ENCODE measurements around the gene OPCML.

Gene OPCML

DNA sequence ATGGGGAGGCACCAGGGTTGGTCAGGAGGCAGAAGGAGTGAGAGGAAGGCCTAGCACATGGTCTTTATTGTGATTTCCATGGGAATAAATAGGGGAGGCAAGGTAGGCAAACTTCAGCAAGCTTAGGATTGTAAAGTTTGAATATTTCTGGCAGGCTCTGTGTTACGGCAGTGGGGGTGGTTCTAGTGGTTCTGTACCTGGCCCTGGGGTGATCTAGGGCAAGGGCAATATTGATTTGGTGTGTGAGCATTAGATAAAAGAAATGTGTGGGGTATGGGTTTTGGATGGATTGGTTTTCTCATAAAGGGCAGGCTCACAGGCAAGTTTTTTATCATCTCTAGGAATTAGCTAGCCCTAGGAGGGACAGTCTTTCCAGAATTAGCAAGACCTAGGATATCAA, 584.0 kb downstream of the OPCML start:
- DNase-seq (ENCODE audit: low read depth in 2 of 2, low spot score in 1 of 2), result no peak

DNA sequence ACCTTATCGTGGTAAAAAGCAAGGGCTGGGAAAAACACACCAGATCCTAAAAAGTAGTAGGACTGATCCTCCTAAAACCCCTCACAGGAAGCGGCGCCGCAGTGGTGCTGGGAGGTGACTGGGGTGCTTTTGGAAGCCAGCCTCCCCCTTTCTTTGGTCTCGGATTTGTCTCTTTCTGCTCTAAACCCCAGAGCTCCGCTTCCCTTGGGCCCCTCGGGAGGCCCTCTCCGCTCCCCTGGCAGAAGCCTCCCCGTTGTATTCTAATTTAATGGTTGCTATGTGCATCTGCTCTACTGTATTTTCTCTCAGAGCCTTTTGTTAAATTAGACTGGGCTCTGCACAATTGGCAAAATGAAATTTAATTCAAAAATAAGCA, 587.7 kb downstream of the OPCML start:
- no peak for DNase-seq (ENCODE audit: low read depth in 2 of 2, low spot score in 1 of 2)

DNA sequence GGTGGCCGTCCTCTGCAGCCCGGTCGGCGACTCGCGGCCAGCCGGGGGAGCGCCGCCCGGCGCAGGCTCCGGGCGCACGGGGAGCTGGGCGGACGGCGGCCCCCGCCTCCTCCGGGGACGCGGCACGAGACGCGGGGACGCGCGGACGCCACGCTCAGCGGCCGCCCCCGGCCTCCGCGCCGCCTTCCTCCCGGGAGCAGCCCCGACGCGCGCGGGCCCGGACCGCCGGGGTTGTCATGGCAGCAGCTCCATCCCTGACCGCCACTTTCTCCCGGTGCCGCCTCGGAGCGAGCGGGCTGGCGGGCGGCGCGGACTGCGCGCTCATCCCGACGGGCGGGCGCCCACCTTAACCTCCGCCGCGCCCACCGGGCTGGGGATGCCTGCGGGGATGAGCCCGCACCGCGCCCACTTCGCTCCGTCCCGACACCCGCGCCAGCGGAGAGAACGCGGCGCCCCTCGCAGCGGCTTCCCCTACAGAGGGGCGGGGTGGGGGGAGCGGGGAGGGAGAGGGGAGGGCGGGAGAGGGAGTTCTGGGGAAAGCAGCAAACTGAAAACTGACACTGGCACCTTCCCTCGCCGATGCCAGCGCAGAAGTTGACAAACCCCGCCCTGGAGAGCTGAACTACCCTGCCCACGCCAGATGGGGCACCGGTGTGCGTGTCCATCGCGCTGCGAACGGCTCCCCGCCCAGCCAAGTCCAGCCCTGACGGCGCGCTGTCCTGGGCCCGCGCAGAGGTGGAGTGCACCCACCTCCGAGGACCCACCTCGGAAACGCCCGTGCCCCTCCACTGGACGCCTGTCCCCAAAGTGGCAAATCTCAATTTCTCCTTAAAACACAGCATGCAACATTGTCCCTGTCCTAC, 588.4 kb downstream of the OPCML start:
- no peak for DNase-seq (ENCODE audit: low read depth in 2 of 2, low spot score in 1 of 2)

DNA sequence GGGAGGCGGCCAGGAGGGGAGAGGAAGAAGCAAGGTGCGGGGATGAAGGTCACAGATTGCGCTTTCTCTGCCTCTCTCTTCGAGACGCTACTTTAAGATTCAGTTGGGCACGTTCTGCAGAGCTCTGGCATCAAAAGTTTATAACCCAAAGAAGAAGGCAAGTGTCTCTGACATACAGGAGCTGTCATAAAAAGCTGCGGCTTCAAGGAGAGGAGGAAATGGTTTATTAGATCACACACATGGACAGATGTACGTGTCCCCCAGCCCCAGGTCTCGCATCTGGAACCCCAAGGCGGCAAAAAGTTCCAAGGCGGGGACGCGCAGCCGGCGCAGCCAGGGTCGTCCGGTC, 589.0 kb downstream of the OPCML start:
- DNase-seq (ENCODE audit: low read depth in 2 of 2, low spot score in 1 of 2), result no peak

DNA sequence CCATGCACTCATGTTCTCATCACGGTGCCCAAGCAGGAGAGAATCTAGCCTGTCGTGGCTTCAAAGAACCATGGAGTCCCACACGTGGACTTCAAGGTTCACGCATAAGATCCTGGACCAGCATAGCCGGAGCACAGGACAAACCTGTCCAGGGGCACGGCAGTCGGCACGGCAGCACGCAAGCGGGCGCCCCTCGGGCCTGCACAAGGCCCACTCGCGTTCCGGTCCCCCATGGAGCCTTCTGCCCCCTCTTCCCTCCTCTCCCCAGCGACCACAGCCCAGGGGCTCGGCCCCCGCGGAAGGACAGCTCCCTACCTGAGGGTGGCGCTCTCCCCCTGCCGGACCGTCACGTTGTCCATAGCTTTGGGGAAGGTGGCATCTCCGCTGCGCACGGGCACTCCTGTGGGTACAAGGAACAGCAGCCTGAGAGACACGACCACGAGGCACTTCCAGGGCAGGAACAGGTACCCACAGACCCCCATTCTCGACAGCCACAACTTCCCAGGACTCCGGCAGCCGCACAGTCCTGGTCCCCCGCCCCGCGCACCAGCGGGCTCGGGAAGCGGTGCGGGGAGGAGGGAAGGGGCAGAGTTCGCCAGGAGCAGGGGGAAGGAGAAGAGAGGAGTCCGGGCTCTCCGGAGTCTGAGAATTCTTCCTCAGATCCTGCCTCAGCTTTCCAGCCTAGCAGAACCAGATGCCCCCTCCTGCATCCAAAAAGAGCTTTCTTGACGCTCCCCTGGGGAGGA, 589.5 kb downstream of the OPCML start:
- DNase-seq (ENCODE audit: low read depth in 2 of 2, low spot score in 1 of 2), result no peak

DNA sequence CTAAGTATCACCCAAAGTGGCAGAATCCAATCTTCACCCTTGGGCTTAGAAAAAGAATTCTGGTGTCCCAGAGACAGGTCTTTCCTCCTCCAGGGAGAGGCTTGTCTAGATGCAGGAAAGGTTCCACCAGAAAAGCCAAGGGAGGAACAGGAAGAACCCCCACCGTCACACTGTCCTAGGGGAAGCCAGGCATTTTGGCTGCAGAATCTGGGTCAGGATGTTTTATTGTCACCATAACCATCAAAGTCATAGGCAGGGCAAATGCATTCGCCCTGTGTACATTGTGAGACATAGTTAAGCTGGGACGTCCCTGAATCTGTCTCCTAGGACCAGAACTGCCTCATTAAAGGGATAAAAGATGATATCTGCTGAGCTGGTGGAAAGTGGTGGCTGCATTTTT, 590.5 kb downstream of the OPCML start:
- DNase-seq (ENCODE audit: low read depth in 2 of 2, low spot score in 1 of 2), result no peak

DNA sequence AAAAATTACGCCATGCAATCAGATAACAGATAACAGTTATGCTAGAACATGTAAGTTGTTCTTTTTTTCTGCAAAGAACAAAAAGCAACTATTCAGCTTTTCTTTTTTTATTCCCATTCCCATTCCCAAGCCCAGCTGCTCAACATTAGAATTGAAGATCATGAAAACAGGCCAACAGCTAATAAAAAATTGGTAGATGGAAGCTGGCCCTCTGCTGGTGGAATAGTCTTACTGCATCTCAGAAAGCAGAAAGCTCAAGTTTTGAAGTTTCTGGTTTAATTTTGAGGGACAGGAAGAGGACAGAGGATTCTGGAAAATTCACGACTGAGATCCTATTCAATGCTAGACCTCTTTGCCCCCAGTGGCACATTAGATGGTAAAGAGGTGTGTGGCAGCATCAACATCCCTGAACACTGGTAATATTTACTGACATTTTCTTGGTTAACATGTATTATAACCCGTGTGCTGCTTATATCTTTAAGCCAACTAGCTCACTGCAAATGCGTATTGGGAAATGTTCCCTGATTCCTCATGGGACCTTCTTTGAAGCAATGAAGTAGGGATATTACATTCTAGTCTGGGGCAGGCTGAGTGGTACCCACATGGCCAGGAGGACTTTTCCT, 591.2 kb downstream of the OPCML start:
- DNase-seq (ENCODE audit: low read depth in 2 of 2, low spot score in 1 of 2), result no peak

DNA sequence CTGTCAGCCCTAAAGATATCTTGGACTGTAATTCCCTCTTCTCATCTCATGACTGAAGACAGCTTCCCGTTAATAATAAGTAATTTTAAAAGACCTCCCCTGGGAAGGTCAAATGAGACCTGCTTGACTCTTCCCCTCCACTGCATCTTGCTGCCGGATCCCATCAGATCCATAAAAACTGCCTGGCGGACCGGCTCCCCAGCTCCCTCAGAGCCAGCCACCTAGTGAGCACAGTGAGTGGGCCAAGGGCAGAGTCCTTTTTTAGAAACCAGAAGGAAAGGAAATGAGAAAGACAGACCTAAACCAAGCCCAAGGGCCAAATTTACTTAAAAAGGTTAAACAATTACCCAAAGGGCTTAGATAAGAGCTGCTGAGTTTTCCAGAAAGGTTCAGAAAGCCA, 595.3 kb downstream of the OPCML start:
- DNase-seq (ENCODE audit: low read depth in 2 of 2, low spot score in 1 of 2), result no peak

DNA sequence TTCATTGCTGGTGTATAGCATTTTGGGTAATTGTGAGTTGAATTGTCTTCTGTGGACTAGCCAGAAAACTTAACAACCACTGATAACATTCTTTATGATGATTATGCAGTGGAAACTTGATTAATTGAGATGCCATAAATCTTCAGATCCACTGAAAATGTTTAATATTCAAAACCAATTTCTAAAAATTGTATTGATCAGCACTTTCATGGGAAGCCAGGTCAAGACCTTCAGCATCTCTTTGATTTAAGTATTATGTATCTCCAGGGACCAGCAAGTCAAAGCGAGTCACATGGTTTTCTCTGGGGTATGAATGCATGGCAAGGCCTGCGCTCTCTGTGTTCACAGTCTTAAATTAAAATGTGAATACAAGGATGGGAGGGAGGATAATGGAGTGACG, 596.9 kb downstream of the OPCML start:
- no peak for DNase-seq (ENCODE audit: low read depth in 2 of 2, low spot score in 1 of 2)

DNA sequence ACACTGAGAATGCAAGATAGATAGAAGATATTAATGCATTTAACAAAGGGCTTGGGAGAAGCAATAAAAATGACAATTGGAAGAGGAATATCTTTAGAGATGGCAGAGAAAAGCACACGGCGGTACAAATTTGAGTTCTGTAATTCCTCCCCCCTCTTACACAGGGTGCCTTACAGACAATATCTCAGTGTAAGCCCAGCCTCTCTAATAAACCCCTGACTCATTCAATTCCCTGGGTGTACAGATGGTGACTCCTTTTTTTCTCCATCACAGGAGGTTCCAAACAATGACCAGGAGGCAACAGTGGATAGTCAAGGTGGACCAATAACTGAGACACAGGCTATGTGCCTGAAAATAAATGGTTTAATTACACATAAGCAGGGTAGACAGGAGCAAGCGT, 598.6 kb downstream of the OPCML start:
- DNase-seq (ENCODE audit: low read depth in 2 of 2, low spot score in 1 of 2), result no peak

DNA sequence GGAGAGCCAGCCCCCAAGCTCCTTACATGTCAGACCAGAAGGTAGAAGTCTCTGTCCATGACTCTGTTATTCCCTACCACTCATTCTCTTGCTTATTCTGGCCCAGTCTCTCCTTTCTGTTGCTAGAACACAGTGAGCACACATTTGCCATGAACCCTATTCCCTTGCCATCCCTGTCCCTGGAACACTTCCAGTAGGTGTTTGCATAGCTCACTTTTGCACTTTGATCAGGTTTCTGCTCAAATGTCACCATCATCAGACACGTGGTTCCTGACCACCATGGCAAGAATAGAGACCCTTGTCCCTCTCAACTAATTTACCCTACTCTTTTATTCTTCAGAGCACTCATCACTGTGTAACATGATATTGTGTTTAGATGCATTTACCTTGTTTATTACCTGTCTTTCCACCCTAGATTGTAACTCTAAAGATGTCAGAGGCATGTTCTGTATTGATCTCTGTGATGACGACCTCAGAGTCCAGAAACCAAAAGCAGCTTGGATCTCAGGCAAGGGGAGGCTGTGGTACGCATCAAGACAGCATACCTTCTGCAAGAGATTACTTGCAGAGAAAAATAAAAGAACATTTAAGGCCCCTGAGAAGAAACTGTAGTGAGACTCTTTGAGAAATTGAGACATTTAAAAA, 606.4 kb downstream of the OPCML start:
- DNase-seq (ENCODE audit: low read depth in 2 of 2, low spot score in 1 of 2), result no peak

DNA sequence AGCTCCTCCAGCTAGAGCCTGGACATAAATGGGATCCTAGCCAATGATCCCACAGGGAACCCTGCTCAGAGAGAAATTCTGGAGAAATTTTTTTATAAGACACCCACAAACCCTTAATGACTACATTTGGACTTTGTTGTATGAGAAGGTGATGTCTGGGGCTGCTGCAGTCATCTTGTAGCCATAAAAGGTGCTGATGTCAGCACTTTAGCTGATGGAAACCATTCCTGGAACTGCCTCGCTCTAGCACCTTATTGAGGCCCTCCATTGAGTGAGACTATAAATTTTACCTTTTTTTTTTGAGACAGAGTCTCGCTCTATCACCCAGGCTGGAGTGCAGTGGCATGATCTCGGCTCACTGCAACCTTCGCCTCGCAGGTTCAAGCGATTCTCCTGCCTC, 610.7 kb downstream of the OPCML start:
- DNase-seq (ENCODE audit: low read depth in 2 of 2, low spot score in 1 of 2), result no peak

DNA sequence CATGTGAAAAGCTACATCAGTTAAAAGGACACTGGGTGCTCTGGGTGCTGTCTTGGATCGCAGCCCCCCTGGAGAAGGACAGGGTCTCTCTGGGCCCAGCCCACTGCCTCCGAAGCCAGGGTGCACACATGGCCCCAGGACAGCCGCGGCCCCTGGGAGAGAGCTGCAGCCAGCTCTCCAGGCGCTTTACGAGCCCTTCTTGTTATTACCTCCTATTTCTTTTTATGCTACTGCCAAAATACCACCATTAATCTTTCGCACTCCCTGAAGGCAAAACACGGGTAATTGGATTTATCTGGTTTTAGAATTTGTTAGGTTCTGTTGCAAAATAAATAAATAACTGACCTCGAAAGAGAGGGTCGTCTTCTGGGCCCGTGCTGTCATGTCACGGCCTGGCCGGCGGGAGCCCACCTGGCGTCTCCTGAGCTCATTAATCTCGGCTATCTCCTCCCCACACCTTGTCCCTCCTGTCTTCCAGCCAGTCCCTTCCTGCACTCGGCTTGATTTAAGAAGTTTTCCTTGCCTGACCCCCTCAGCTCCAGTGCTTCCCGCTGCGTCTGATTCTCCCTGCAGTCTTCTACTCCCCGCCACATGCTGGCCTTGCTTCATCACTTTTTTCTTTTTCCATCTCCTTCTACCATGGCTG, 611.7 kb downstream of the OPCML start:
- DNase-seq (ENCODE audit: low read depth in 2 of 2, low spot score in 1 of 2), result no peak

DNA sequence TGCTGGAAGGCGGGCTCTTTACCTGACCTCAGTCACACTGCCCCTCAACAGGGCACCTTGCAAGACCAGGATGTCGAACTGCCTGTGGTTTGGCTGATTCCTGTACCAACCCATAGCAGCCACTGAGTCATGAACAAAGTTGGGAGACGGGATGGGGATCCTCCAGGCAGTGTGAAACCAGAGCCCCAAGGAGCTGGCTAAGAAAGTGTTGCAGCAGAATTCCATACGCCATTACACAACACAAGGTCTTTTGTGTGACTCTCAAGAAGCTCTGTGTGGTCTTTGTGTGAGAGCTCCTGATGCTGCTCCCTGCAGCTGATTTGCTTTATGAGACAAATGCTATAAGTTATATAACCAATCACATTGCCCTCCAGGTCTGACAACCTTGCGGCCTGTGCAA, 617.7 kb downstream of the OPCML start:
- no peak for DNase-seq (ENCODE audit: low read depth in 2 of 2, low spot score in 1 of 2)

DNA sequence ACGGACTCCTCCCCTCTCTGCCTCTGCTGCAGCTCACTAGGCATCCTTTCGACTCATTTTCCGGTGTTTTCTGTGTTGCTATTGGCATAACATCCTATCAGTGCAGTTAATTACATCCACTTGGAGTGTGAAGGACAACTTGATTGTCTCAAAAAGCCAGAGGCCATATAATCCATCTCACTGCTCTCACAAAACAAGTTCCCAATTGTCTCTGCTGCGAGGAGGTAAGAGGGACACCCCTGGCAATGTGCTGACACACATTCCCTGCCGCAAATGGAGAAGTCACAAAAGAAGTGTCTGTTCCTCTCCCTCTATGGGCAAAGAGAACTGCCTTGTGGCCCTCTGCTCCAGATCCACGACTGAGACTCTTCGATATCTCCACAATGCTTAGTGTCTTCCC, 618.4 kb downstream of the OPCML start:
- no peak for DNase-seq (ENCODE audit: low read depth in 2 of 2, low spot score in 1 of 2)

DNA sequence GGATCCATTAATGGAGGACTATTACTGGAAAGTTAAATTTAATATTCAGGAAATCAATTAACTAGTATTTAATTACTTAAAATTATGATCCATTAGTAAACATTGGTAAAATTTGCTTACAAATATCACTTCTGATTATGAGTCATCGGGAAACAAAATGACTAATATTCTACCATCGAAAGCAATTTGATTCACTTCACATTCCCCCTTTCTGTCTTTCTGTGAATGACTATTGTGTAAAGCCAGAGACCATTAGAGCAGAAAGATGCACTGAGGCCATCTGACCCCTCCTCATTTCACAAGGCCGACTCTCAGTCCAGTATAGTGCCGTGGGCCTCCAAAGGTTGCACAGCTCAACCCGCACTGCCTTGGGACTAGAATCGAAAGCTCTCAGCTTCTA, 619.0 kb downstream of the OPCML start:
- DNase-seq (ENCODE audit: low read depth in 2 of 2, low spot score in 1 of 2), result no peak

DNA sequence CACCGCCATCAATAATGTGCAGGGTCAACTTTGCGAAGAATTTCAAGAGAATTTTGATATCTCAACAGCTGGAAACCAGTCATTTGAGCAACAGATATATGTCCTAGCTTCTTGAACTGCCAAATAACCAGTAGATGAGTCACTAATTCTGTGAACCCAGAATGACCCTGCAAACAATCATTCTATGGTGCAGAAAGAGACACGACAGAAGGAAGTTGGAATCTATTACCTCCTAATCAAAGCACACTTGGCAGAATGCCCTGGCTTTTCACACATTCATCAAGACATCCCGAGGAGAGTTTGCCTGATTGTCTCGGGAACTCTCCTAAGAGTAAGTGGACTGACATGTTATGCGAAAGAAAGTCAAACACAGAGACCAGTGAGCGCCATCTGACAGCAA, 621.1 kb downstream of the OPCML start:
- DNase-seq (ENCODE audit: low read depth in 2 of 2, low spot score in 1 of 2), result no peak

DNA sequence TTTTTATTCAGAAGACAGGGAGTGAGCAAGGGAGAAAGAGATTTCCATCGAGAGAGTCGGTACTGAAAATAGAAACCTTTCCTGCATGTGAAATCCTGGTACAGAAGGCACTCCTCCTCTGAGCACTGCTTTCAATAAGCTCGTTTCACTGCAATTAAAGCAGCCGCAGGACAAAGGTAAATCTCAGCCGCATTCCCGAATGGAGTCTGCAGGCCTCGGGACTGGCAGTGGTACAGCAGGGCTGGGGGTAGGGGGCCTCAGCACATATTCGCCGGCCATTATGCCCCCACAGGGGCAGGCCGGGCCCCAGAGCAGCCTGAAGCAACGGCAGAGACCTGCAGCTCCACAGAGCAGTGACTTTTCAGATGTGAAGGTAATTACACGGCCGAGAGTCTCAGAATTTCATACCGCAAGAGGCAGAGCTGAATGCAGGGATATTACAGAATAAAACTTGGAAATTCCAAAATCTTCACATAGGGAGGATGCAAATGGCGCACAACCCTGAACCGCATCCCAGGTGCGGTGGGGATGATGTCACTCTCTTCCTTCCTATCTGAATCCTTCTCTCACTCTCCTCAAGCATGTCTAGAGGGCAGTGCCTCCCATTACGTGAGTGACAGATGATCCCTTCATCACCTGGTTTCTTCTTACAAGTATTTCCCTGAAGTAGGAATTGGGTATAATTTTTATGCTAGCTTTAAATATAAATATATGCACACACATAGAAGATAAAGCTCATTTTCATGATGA, 622.1 kb downstream of the OPCML start:
- no peak for DNase-seq (ENCODE audit: low read depth in 2 of 2, low spot score in 1 of 2)

DNA sequence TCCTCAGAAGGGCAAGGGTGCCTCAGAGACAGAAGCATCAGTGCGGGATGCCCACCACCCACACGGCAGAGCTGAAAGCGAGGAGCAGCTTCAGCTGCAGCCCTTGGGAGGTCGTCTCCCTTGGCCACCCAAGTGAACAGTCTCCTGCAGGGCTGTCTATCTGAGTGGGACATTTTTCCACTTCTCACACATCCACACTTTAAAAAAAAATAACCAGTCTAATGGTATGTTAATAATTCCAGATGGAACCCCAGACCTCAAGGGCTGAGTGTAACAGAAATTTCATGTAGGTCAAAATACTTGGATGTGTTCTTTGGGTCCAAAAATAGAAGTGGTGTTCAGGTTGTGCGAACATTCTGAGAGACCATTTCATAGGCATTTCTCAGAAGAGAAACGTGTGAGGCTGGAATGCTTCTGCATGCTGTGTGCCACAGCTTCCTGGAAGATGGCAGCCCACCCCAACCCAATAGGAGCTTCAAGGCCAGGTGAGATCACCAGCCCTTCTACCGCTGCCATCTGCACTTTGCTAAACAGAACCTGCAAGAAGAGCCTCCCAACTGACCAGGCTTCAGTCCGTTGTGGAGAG, 623.2 kb downstream of the OPCML start:
- DNase-seq (ENCODE audit: low read depth in 2 of 2, low spot score in 1 of 2), result no peak

DNA sequence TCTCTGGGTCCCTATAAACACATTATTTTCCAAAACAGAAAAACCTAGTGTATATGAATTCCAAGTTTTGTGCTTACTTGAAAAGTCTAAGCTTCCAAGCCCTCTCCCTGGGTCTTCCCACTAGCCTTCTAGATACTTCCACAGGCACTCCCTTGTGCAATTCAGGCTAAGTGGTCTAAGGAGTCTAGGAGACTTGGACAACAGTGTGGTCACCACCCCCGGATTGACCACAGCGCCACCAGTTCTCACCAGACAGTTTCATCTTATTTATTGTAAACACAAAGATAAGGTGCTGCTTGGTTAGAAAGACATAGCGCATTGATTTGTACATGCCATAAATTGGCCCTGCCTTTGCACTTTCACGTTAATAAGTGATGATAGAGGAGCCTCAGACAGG, 623.9 kb downstream of the OPCML start:
- no peak for DNase-seq (ENCODE audit: low read depth in 2 of 2, low spot score in 1 of 2)
